Activated gamma-delta T cell treated with Interleukin-2 at 50 U/mL for 16 hours (primary cell): ENCODE results near the gene ZDHHC8.

Source experiments
- DNase-seq: peaks from one replicate; pipeline ENCODE4 v3.0.0-alpha.2; 2020

ZDHHC8 gene

DNA sequence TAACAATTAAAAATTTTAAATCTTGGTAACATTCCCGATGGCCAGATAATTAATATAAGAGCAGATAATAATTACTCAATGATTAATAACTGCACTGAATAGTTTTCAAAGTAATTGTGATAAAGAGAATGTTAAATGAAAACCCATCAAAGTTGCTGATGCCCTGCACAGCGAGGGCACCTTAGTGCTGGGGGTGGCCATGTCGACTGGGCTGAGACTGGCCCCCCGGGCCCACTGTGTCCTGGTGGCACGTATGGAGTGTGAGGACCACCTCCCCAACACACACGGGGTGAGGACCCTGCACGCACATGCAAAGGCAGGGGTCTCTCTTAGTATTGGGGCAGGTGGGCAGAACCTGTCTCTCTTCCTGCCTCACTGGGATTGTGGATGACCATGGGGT, 34.3 kb downstream of the ZDHHC8 start:
- no peak for DNase-seq

DNA sequence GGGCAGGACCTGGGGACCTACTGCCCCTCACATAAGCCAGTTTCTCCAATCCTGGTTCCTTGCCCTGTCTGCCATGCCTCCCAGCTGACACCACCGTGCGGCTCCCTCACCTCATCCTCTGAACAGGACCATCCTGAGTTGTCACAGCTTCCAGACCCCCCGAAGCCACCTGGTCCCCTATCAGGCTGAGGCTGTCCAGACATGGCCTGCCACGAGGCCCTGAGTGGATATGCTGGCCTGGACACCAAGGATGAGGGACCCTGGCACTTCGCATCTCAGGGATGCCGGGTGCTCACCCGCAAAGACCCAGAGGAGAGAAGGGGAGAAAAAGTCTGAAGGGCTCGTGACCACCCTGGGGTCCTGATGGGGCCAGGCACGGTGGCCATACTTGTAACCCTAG, 35.1 kb downstream of the ZDHHC8 start:
- no peak for DNase-seq

GRCh38 chr22:20167643-20168322, 36.2 kb downstream of the ZDHHC8 start:
- DNase-seq, result no peak

DNA sequence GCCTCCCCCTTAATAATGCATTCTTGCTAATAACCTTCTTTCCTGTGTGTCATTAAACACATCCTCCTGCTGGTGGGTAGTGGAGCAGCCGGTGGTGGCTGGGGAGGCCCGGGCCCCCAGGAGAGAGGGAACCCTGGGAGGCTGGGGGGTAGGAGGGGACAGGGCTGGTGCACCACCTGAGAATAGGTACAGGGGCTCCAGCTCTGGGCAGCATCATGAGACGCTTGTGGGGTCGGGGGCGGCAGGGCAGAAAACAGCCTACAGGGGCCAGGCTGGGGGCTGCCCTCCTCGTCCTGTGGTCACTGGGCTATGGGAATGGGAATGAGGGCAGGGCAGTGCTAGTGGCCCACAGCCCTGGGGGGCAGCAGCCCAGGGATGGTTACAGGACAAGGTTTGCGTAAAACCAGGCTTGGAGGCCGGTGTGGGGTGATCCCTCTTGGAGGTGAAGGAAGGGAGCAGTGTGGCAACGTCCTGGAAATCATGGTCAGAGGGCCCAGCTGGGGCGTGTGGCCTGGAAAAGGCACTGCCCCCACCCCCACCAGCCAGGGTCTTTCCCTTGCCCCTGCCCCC, 37.7 kb downstream of the ZDHHC8 start:
- no peak for DNase-seq

GRCh38 chr22:20170170-20170569, 38.6 kb downstream of the ZDHHC8 start:
- DNase-seq, result no peak

- DNase-seq, result no peak
Measured at GRCh38 chr22:20171288-20172140, 39.9 kb downstream of the ZDHHC8 start.

DNA sequence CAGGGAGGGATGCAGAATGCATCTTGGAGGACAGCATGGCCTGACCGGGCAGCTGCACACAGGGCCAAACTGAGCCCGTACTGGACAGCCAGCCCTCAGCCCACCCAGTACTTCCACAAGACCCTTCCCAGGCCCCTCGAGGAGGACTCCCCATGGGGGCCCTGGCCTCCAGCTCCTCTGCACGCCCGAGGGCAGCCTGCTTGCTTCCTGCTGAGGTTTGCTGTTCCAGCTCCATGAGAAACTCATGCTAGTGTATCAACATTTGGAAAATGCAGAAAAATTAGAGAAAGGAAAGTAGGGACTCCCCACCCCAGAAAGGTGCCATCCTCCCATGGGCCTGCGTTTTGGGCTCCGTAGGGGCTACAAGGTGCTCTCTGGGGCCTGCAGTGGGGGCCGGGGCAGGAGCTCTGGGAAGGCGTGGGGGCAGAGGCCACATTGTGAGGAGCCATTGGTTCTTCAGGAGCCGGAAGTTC, 40.6 kb downstream of the ZDHHC8 start:
- DNase-seq, result no peak

DNA sequence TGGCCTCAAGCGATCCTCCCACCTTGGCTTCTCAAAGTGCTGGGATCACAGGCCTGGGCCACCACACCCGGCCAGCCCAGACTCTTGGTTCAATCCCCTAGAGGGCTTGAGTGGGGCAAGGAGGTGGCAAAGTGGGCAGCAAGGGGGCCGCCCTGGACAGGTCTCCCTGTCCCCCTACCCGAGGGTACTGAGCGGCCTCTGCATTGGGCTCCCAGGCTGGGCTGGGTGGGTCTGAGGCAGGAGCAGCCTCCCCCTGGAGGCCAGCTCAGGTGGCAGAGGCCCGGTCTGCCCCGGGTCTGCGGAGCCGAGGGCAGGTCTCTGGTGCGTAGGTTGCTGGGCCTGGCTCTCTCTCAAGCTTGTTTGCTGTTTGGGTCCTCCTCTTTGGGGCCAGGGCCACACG, 41.6 kb downstream of the ZDHHC8 start:
- DNase-seq, result no peak

DNA sequence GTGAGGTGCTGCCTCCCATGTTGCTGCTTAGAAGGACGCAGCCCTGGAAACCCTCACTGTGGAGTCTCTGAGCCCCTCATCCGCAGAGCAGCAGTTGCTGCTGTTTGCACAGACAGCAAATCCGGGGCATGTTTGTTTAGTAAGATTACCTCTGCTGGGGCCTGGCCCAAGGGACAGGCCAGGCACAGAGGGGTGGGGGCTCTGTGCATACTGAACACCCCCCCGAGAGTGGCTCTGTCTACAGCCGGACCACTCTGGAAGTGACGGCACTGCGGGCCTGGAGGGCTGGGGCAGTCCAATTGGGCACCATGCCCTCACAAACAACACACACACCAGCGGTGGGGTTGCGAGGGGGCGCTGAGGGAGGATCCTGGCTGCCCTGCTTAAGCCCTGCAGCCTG, 42.2 kb downstream of the ZDHHC8 start:
- no peak for DNase-seq

DNA sequence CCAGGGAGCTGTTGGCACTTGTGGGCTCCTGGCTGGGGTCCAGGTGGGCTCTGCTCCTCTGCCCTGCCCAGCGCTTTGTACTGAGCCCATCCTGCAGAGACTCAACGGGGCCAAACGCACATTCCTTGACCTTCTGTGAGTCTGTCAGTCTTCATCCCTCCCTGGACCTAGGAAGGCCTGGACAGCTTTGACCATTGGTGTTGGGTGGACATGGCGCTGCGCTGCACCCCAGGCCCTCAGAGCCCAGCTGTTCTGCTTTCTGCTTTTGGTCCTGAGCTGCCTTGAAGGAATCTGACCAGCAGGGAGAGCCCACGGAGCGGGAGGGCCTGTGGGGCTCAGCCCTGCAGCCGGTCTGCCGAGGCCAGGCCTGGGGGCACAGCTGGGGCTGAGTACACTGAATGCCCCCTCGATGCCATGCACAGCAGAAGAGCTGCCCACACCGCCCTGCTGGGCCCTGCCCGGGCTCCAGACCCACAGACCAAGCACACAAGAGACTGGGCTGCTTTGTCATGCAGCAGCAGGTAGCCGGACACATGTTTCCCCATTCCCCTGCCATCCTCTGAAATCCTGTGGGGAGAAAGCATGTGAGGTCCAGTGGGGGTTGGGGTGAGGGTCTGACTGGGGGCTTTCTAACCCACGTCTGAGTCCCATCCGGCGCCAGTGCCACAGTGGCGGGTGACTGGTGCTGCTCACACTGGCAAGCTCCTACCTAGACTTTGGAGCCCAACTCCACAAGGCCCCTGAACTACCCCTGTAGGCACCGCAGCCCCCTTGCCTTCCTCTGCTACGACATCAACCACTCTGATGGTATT, 43.4 kb downstream of the ZDHHC8 start:
- DNase-seq, result no peak

GRCh38 chr22:20175597-20175900, 43.9 kb downstream of the ZDHHC8 start:
- DNase-seq, result no peak

DNA sequence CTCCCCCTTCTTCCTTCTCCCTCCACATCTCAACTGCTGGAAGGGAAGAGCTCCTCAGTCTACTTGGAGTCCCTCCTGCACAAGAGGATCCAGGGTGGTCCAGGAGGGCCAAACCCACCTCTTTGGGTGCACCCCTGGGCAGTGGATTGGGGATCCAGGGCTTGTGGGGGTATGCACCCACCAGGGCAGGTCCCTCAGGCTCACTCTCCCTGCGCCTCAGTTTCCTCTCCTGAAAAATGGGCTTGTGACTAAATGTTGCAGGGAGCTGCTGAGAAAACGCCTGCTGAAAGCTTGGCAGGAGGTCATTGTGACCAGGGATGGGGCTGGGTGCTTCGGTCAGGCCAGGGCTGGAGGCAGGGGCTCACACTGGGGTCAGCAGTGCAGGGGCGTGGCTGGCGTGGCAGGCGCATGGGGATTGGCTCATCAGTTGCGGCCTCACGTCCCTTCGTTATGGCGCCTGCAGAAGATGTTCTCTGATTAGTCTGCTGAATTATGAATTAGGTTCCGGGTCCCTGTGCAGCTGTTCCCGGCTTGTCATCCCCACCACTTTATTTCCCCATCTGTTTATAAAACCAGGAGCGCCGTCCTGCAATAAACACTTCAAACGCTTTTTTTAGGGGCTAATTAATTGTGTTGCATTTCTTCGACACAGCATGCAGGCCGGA, 44.9 kb downstream of the ZDHHC8 start:
- no peak for DNase-seq

DNA sequence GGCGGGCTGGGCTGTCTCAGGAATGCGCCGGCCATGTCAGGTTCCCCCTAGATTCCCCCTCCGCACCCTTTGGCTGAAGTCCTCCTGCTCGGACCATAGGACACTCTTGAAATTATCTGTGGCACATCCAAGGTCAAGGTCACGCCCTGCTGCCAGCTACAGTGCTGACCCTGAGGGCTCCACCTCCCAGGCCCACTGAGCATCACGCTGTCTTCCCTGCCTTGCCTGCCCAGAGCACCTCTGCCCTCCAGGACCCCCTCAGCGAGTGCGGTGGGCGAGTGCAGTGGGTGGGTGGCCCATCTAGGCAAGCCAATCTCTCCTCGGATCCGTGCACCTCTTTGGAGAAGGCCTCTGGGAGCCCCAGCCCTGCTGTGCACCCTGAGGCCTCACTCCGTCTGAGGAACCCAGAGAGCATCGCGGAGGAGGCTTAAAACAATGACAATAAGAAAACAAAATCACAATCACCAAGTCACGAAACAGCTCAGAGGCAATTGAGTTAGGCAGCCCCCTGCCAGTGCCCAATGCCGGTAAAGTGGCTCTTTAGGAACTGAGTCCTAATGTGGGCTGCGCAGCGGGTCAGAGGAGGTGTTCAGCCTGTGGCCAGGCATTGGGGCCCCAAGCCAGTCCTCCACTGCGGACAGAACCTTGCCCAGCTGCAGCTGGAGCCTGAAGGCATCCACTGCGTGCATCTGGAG, 45.8 kb downstream of the ZDHHC8 start:
- DNase-seq, result no peak

- no peak for DNase-seq
Measured at GRCh38 chr22:20178075-20178914, 46.7 kb downstream of the ZDHHC8 start.

DNA sequence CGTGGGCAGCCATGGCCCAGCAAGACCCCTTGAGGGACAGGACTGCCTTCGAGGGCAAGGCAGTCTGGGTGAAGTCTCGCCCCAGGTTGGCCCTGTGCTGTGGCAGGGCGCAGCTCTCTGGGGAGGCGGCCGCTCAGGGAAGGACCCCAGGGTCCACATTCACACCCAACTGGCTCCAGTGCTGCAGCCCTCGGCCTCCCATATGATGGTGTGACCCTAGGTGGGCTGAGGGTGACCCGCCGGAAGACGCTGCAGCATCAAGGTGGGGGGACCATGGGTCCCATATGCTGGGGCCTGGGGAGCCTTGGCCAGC, 47.3 kb downstream of the ZDHHC8 start:
- no peak for DNase-seq

- no peak for DNase-seq
Measured at GRCh38 chr22:20179455-20180244, 48.0 kb downstream of the ZDHHC8 start.

- DNase-seq, result no peak
Measured at GRCh38 chr22:20180245-20180630, 48.6 kb downstream of the ZDHHC8 start.

DNA sequence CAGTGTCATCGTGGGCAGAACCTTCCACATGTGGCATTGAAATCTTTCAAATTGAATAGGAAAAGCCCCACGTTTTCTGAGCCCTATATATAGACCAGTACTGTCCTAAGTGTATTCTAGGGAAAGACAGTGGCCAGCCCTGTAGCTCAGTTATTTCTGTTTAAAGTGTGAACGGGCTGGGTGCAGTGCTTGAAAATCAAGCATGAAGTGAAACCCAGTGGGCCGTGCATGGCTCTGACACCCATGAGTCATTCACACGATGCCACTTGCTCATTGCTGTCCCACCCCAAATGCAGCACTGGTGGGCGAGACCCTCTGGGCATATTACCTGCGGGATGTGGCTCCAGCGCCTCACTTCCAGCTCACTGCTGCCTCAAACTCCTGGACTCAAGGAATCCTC, 49.0 kb downstream of the ZDHHC8 start:
- DNase-seq, result no peak

- DNase-seq, result no peak
Measured at GRCh38 chr22:20181194-20181883, 49.7 kb downstream of the ZDHHC8 start.

- no peak for DNase-seq
Measured at GRCh38 chr22:20181884-20182236, 50.3 kb downstream of the ZDHHC8 start.
